CD4-positive, CD25-positive, alpha-beta regulatory T cell (primary cell): ENCODE data around the gene ACTL10. TPM values are rescaled to one million over a fixed set of nuclear protein-coding genes. Genes with fewer than 3 reads are reported as not detected.
A peak's percentile ranks its signal among the peaks of the same experiment; 100 is the strongest.

Source experiments
- ATAC-seq, 2 donors: fragments of 150-1000 bp; cut with Tn5 transposase; one replicate each; pipeline ENCODE4 v1.10.0; 2021; ENCODE audit warnings: low read depth in 2 of 2, moderate number of reproducible peaks in 2 of 2, moderate library complexity in 1 of 2
- DNase-seq, 3 donors: peaks; one replicate each; pipeline versions ENCODE4 v3.0.0 to v3.0.0-alpha.2; 2012 to 2022; ENCODE audit warnings: mixed read lengths in 1 of 3
- H3K27ac ChIP-seq: one replicate; pipeline ENCODE4 v1.7.0; 2013; ENCODE audit warnings: mild to moderate bottlenecking, low read length; ENCODE audit not compliant: insufficient read depth, poor library complexity, severe bottlenecking
- H3K27me3 ChIP-seq: one replicate; pipeline ENCODE4 v1.7.0; 2013; ENCODE audit warnings: low read length; ENCODE audit not compliant: control insufficient read depth, insufficient read depth
- H3K36me3 ChIP-seq: one replicate; pipeline ENCODE4 v1.7.0; 2013; ENCODE audit warnings: mild to moderate bottlenecking, low read length, moderate library complexity; ENCODE audit not compliant: control insufficient read depth, insufficient read depth
- H3K4me1 ChIP-seq: 2 replicates; pipeline ENCODE4 v1.7.0; 2013; ENCODE audit warnings: mild to moderate bottlenecking, low read length; ENCODE audit not compliant: insufficient read depth, control insufficient read depth, poor library complexity, severe bottlenecking
- H3K4me3 ChIP-seq: one replicate; pipeline ENCODE4 v1.7.0; 2013; ENCODE audit warnings: low read depth, mild to moderate bottlenecking, low read length, moderate library complexity
- H3K9me3 ChIP-seq, 2 experiments: 1 replicate in 1 of 2; 2 replicates in 1 of 2; pipeline ENCODE4 v1.7.0; 2013; ENCODE audit warnings: low read length in 2 of 2, mild to moderate bottlenecking in 1 of 2, moderate library complexity in 1 of 2; ENCODE audit not compliant: control insufficient read depth in 2 of 2
- H3K27ac Mint-ChIP-seq, 3 donors: one replicate each; pipeline ENCODE4 v1.8.0; 2020 to 2022; ENCODE audit warnings: mild to moderate bottlenecking in 3 of 3, mixed read lengths in 3 of 3, moderate library complexity in 2 of 3
- H3K27me3 Mint-ChIP-seq: one replicate; pipeline ENCODE4 v1.8.0; 2022; ENCODE audit warnings: mild to moderate bottlenecking, mixed read lengths
- H3K36me3 Mint-ChIP-seq: one replicate; pipeline ENCODE4 v1.8.0; 2020; ENCODE audit warnings: mixed read lengths
- H3K4me1 Mint-ChIP-seq, 4 donors: one replicate each; pipeline ENCODE4 v1.8.0; 2020 to 2022; ENCODE audit warnings: mixed read lengths in 4 of 4, mild to moderate bottlenecking in 1 of 4
- H3K4me3 Mint-ChIP-seq, 4 donors: one replicate each; pipeline ENCODE4 v1.8.0; 2020 to 2022; ENCODE audit warnings: mild to moderate bottlenecking in 4 of 4, mixed read lengths in 4 of 4, moderate library complexity in 3 of 4
- H3K9me3 Mint-ChIP-seq, 7 donors: one replicate each; pipeline ENCODE4 v1.8.0; 2020 to 2022; ENCODE audit warnings: mixed read lengths in 7 of 7, mild to moderate bottlenecking in 3 of 7, moderate library complexity in 2 of 7
- polyA plus RNA-seq, 4 donors: library from polyadenylated mRNA; unstranded; fragments of 300-500 nt; fragmentation: Illumina TruSeq; gene quantifications; one replicate each; pipeline ENCODE4 v1.2.3, GENCODE V29; 2021
- total RNA-seq: library from RNA; stranded (reverse); gene quantifications from one replicate; pipeline ENCODE4 v1.2.3, GENCODE V29; 2022

ACTL10 gene
- total and polyA plus RNA-seq, 5 donors from 2014 or later: 2.0 to 11.6 (median 8.4) TPM

DNA sequence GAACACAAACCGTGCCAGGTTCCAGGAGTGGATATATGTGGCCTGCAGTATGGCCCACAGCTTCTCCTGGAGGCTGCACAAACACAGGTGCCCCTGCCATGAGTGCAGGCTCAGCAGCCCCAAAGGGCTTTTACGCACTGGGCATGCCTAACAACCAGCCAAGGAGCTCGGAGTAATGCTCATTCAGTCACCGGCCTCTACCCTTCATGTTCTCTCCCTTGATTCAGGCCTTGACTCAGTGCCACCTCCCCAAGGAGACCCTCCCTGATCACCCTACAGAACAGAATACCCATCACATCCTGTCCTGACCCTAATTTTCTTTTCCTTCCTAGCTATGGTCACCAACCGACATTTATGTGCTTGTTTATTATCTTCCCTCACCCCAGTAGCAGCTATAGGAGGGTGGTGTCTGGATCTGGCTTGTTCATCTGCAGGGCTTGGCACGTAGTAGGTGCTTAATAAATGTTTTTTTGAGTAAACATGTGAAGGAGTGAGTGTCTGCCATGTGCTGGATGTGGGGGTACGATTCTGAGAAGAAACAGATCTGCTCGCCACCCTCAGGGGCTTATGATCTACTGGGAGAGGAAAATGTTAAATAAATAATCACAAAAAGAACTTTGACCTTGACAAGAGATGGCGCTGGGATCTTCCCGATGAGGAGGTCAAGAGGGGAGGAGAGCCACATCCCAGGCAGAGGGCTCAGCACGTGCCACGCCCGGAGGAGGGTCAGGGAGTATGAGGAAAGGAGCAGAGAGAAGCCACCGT lies 44.1 kb downstream of the ACTL10 start:
- H3K9me3 Mint-ChIP-seq: peaks cover 0 to 1% (median 0%) of the 10 kb centered on the region in 7 donors
- H3K4me1 Mint-ChIP-seq: peaks cover 0 to 15% (median 8%) of the 10 kb centered on the region in 4 donors
- Histone ChIP-seq H3K27ac (no peak overlapping the region), H3K27me3 (no peaks in the 10 kb centered on the region), H3K4me3 (no peak overlapping the region), H3K4me1 (no peaks in the 10 kb centered on the region), H3K9me3 (no peaks in the 10 kb centered on the region), H3K36me3 (peaks cover 41% of the 10 kb centered on the region)
- ATAC-seq: no peak
- H3K27me3 Mint-ChIP-seq: no peaks in the 10 kb centered on the region
- H3K4me3 Mint-ChIP-seq: no peak overlapping the region
- peak overlapping the region in 1 of 3 donors; percentile 33 for H3K27ac Mint-ChIP-seq
- peaks cover 30% of the 10 kb centered on the region for H3K36me3 Mint-ChIP-seq
- no peak for DNase-seq

DNA sequence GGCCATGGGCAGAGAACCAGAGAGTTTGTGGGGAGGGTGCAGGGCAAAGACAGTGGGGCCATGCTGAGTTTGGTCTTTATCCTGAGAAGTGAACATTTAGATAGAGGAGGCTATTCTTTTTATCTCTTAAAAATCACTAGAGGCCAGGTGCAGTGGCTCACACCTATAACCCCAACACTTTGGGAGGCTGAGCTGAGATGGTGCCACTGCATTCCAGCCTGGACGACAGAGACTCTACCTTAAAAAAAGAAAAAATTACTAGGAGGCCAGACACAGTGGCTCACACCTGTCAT lies 44.6 kb downstream of the ACTL10 start:
- H3K9me3 ChIP-seq: no peaks in the 10 kb centered on the region
- ATAC-seq (no peak), DNase-seq (no peak)
- H3K27ac ChIP-seq: no peak overlapping the region
- Mint-ChIP-seq H3K27ac (peak overlapping the region in 1 of 3 donors; percentile 59), H3K4me1 (peaks cover 4 to 17% (median 10%) of the 10 kb centered on the region in 4 donors), H3K4me3 (no peak overlapping the region), H3K27me3 (no peaks in the 10 kb centered on the region), H3K9me3 (peaks cover 0 to 1% (median 0%) of the 10 kb centered on the region in 7 donors), H3K36me3 (peaks cover 34% of the 10 kb centered on the region)
- H3K27me3 ChIP-seq: no peaks in the 10 kb centered on the region
- H3K36me3 ChIP-seq: peaks cover 41% of the 10 kb centered on the region
- no peaks in the 10 kb centered on the region for H3K4me1 ChIP-seq
- no peak overlapping the region for H3K4me3 ChIP-seq

DNA sequence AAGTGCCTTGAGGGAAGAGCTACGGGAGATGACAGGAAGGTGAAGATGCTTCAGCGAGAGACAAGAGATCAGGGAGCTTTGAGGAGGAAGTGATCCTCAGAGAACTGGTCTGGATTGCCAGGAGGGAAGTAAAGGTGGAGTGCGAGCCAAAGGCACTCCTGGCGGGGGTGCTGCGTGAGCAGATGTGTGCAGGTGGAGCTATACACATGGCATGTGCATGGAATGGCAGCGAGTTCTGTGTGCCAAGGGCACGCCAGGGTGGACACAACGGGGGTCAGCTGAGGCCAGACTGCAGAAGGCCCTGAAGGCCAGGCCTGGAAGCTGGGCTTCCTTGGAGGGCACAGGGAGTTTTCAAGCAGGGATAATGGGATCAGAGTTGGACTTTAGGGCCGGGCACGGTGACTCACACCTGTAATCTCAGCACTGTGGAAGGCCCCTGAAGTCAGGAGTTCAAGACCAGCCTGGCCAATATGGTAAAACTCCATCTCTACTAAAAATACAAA lies 47.2 kb downstream of the ACTL10 start:
- Mint-ChIP-seq H3K4me1 (peaks cover 5 to 26% (median 17%) of the 10 kb centered on the region in 4 donors), H3K36me3 (peaks cover 33% of the 10 kb centered on the region), H3K27me3 (no peaks in the 10 kb centered on the region), H3K9me3 (peaks cover 0 to 1% (median 0%) of the 10 kb centered on the region in 7 donors), H3K27ac (peak overlapping the region in 1 of 3 donors; percentile 2), H3K4me3 (no peak overlapping the region)
- no peak for ATAC-seq
- peaks cover 1% of the 10 kb centered on the region for H3K4me1 ChIP-seq
- peaks cover 30% of the 10 kb centered on the region for H3K36me3 ChIP-seq
- H3K27me3 ChIP-seq: no peaks in the 10 kb centered on the region
- no peaks in the 10 kb centered on the region for H3K9me3 ChIP-seq
- H3K27ac ChIP-seq: no peak overlapping the region
- no peak for DNase-seq
- no peak overlapping the region for H3K4me3 ChIP-seq

DNA sequence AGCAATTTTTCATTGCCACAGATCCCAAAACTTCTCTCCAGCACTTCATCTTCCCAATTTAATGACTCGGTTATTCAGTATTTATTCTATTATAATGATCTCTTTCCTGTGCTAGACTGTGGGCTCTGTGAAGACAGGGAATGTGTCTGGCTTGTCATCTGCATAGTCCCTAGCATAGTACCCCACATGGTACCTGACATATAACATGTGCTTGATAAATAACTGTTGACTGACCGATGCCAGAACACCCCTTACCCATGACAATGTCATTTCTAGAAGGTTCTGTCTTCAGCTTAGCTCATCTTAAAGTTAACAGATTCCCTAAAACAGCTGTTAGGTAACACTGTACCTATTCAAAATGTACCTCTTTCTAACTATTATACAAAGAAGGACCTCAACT lies 49.8 kb downstream of the ACTL10 start:
- no peak overlapping the region for H3K4me3 Mint-ChIP-seq
- ATAC-seq: no peak
- Histone ChIP-seq H3K27me3 (no peaks in the 10 kb centered on the region), H3K4me1 (peaks cover 12% of the 10 kb centered on the region), H3K27ac (no peak overlapping the region), H3K36me3 (peaks cover 19% of the 10 kb centered on the region), H3K4me3 (no peak overlapping the region), H3K9me3 (no peaks in the 10 kb centered on the region)
- H3K27me3 Mint-ChIP-seq: no peaks in the 10 kb centered on the region
- no peak for DNase-seq
- peaks cover 4 to 37% (median 21%) of the 10 kb centered on the region in 4 donors for H3K4me1 Mint-ChIP-seq
- peaks cover 0 to 3% (median 0%) of the 10 kb centered on the region in 7 donors for H3K9me3 Mint-ChIP-seq
- no peak overlapping the region for H3K27ac Mint-ChIP-seq
- peaks cover 26% of the 10 kb centered on the region for H3K36me3 Mint-ChIP-seq

Other genes with a start within 250 kb of the ACTL10 start
- gene SNTA1, start 223.2 kb upstream of the ACTL10 start, total RNA-seq: 6.2 TPM
- 1 to 10 TPM; 3.8 to 8.0 (median 4.9) TPM for gene SNTA1, start 223.2 kb upstream of the ACTL10 start, polyA plus RNA-seq
- gene CBFA2T2, start 176.8 kb upstream of the ACTL10 start, total RNA-seq: 31.0 TPM
- gene CBFA2T2, start 176.8 kb upstream of the ACTL10 start, polyA plus RNA-seq: 10 to 100 TPM; 11.8 to 14.8 (median 13.2) TPM
- not detected for gene C20orf144, start 4.6 kb upstream of the ACTL10 start, total RNA-seq
- gene C20orf144, start 4.6 kb upstream of the ACTL10 start, polyA plus RNA-seq: under 1 TPM in 1 of 4 donors, not detected in 3; 0.41 TPM
- gene NECAB3, start 7.5 kb downstream of the ACTL10 start, total RNA-seq: 15.6 TPM
- 1 to 10 TPM; 3.0 to 6.3 (median 3.6) TPM for gene NECAB3, start 7.5 kb downstream of the ACTL10 start, polyA plus RNA-seq
- gene E2F1, start 19.4 kb downstream of the ACTL10 start, total RNA-seq: 3.1 TPM
- 1 to 10 TPM in 1 of 4 donors, under 1 TPM in 3; 0.48 to 2.4 (median 0.85) TPM for gene E2F1, start 19.4 kb downstream of the ACTL10 start, polyA plus RNA-seq
- 5.3 TPM for gene PXMP4, start 53.4 kb downstream of the ACTL10 start, total RNA-seq
- 10 to 100 TPM; 10.7 to 14.5 (median 11.8) TPM for gene PXMP4, start 53.4 kb downstream of the ACTL10 start, polyA plus RNA-seq
- 4.6 TPM for gene ZNF341, start 65.1 kb downstream of the ACTL10 start, total RNA-seq
- 1 to 10 TPM in 3 of 4 donors, under 1 TPM in 1; 0.89 to 2.0 (median 1.2) TPM for gene ZNF341, start 65.1 kb downstream of the ACTL10 start, polyA plus RNA-seq
- gene CHMP4B, start 144.4 kb downstream of the ACTL10 start, total RNA-seq: 49.0 TPM
- 1 to 10 TPM; 3.1 to 6.0 (median 4.2) TPM for gene CHMP4B, start 144.4 kb downstream of the ACTL10 start, polyA plus RNA-seq